Neural progenitor cell (in vitro differentiated cells): ENCODE data around the gene GBA3. TPM values are rescaled to one million over a fixed set of nuclear protein-coding genes. Genes with fewer than 3 reads are reported as not detected.

Source experiments
- DNase-seq: peaks from one replicate; pipeline ENCODE4 v3.0.0-alpha.2; 2016; ENCODE audit warnings: low spot score
- H2AFZ ChIP-seq: fragments of 200-600 bp; sonication (generic); replicated peaks from 2 replicates; pipeline ENCODE4 v1.6.1; 2016; ENCODE audit warnings: antibody characterized with exemption
- H3F3A ChIP-seq: fragments of 200-600 bp; sonication (generic); 2 replicates; pipeline ENCODE4 v1.6.1; 2016; ENCODE audit warnings: antibody characterized with exemption, low read depth
- H3K27ac ChIP-seq: fragments of 200-600 bp; sonication (generic); 2 replicates; pipeline ENCODE4 v1.5.1; 2016; ENCODE audit warnings: mild to moderate bottlenecking
- H3K27me3 ChIP-seq: fragments of 200-600 bp; sonication (generic); 2 replicates; pipeline ENCODE4 v1.6.1; 2016; ENCODE audit warnings: mild to moderate bottlenecking, moderate library complexity
- H3K36me3 ChIP-seq: fragments of 200-600 bp; sonication (generic); 2 replicates; pipeline ENCODE4 v1.5.1; 2016
- H3K4me1 ChIP-seq: fragments of 200-600 bp; sonication (generic); 2 replicates; pipeline ENCODE4 v1.6.1; 2016; ENCODE audit warnings: mixed run types
- H3K4me2 ChIP-seq: fragments of 200-600 bp; sonication (generic); 2 replicates; pipeline ENCODE4 v1.6.1; 2016
- H3K4me3 ChIP-seq: fragments of 200-600 bp; sonication (generic); 2 replicates; pipeline ENCODE4 v1.5.1; 2016
- H3K79me2 ChIP-seq: fragments of 200-600 bp; sonication (generic); 2 replicates; pipeline ENCODE4 v1.6.1; 2016; ENCODE audit warnings: low read depth
- H3K9ac ChIP-seq: fragments of 200-600 bp; sonication (generic); 2 replicates; pipeline ENCODE4 v1.6.1; 2016
- H3K9me3 ChIP-seq: fragments of 200-600 bp; sonication (generic); 2 replicates; pipeline ENCODE4 v1.5.1; 2016; ENCODE audit warnings: low read depth
- H4K20me1 ChIP-seq: fragments of 200-600 bp; sonication (generic); 2 replicates; pipeline ENCODE4 v1.6.1; 2016; ENCODE audit warnings: low read depth
- H3K27ac Mint-ChIP-seq: 3 replicates; pipeline ENCODE4 v1.8.0; 2021; ENCODE audit warnings: mixed read lengths
- H3K27me3 Mint-ChIP-seq: 2 replicates; pipeline ENCODE4 v1.8.0; 2022; ENCODE audit warnings: low read depth, mild to moderate bottlenecking, inconsistent platforms, moderate library complexity, mixed read lengths; ENCODE audit not compliant: insufficient read depth
- H3K36me3 Mint-ChIP-seq: 3 replicates; pipeline ENCODE4 v1.8.0; 2021; ENCODE audit warnings: mixed read lengths
- H3K4me1 Mint-ChIP-seq: 3 replicates; pipeline ENCODE4 v1.8.0; 2021; ENCODE audit warnings: mixed read lengths
- H3K4me3 Mint-ChIP-seq: 3 replicates; pipeline ENCODE4 v1.8.0; 2021; ENCODE audit warnings: mild to moderate bottlenecking, moderate library complexity, mixed read lengths
- H3K9me3 Mint-ChIP-seq: 3 replicates; pipeline ENCODE4 v1.8.0; 2020; ENCODE audit warnings: mixed read lengths
- EZH2 ChIP-seq: fragments of 200-600 bp; sonication (generic); IDR thresholded peaks from 2 replicates; pipeline ENCODE4 v1.6.1; 2017; ENCODE audit warnings: antibody characterized with exemption, mild to moderate bottlenecking, moderate library complexity
- EZH2phosphoT487 ChIP-seq: fragments of 200-600 bp; sonication (generic); IDR thresholded peaks from 2 replicates; pipeline ENCODE4 v1.6.1; 2017; ENCODE audit warnings: antibody characterized with exemption
- total RNA-seq: library from RNA; depleted of rRNA; stranded (reverse); fragments of >200 nt; gene quantifications from 2 replicates; pipeline ENCODE4 v1.2.3, GENCODE V29; 2015; ENCODE audit warnings: low replicate concordance
- TF ChIP-seq, protein P1 (sequence below): fragments of 200-600 bp; sonication (generic); IDR thresholded peaks from 2 replicates; pipeline ENCODE4 v1.5.1; 2017; ENCODE audit warnings: antibody characterized with exemption, mild to moderate bottlenecking

GBA3 gene
- total RNA-seq, 1 donor from 2014 or later = not detected

DNA sequence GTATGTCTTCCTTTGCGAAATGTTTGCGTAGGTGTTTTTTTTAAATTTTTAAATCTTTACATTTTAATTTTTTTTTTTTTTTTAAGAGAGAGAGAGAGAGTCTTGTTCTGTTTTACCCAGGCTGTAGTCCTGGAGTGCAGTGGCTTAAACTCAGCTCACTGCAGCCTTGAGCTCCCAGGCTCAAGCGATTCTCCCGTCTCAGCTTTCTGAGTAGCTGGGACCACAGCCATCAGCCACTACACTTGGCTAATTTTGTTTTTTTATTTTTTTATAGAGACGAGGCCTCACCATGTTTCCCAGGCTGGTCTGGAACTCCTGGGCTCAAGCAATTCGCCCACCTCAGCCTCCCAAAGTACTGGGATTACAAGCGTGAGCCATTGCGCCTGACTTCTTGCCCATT lies 43.7 kb upstream of the GBA3 start:
- H3K4me3 ChIP-seq = no peak overlapping the region
- no peak overlapping the region for H3K4me2 ChIP-seq
- TF ChIP-seq, protein P1, sequence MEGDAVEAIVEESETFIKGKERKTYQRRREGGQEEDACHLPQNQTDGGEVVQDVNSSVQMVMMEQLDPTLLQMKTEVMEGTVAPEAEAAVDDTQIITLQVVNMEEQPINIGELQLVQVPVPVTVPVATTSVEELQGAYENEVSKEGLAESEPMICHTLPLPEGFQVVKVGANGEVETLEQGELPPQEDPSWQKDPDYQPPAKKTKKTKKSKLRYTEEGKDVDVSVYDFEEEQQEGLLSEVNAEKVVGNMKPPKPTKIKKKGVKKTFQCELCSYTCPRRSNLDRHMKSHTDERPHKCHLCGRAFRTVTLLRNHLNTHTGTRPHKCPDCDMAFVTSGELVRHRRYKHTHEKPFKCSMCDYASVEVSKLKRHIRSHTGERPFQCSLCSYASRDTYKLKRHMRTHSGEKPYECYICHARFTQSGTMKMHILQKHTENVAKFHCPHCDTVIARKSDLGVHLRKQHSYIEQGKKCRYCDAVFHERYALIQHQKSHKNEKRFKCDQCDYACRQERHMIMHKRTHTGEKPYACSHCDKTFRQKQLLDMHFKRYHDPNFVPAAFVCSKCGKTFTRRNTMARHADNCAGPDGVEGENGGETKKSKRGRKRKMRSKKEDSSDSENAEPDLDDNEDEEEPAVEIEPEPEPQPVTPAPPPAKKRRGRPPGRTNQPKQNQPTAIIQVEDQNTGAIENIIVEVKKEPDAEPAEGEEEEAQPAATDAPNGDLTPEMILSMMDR = no peak
- no peak for TF ChIP-seq EZH2
- no peak for TF ChIP-seq EZH2phosphoT487
- H3F3A ChIP-seq = no peaks in the 10 kb centered on the region
- H3K79me2 ChIP-seq = no peaks in the 10 kb centered on the region
- no peaks in the 10 kb centered on the region for H3K27me3 Mint-ChIP-seq
- H3K4me3 Mint-ChIP-seq = no peak overlapping the region
- H3K36me3 Mint-ChIP-seq = no peaks in the 10 kb centered on the region
- H3K36me3 ChIP-seq = no peaks in the 10 kb centered on the region
- no peaks in the 10 kb centered on the region for H3K9me3 ChIP-seq
- no peak overlapping the region for H3K27ac ChIP-seq
- no peak overlapping the region for H3K27ac Mint-ChIP-seq
- no peak overlapping the region for H3K9ac ChIP-seq
- no peaks in the 10 kb centered on the region for H3K4me1 Mint-ChIP-seq
- no peaks in the 10 kb centered on the region for H3K9me3 Mint-ChIP-seq
- DNase-seq = no peak
- no peaks in the 10 kb centered on the region for H4K20me1 ChIP-seq
- no peaks in the 10 kb centered on the region for H3K27me3 ChIP-seq
- no peak overlapping the region for H2AFZ ChIP-seq
- no peaks in the 10 kb centered on the region for H3K4me1 ChIP-seq

- Mint-ChIP-seq H3K27me3 (no peaks in the 10 kb centered on the region), H3K9me3 (no peaks in the 10 kb centered on the region), H3K27ac (no peak overlapping the region), H3K4me1 (no peaks in the 10 kb centered on the region), H3K4me3 (no peak overlapping the region), H3K36me3 (no peaks in the 10 kb centered on the region)
- H3K36me3 ChIP-seq = no peaks in the 10 kb centered on the region
- H3K4me1 ChIP-seq = no peaks in the 10 kb centered on the region
- H3K9ac ChIP-seq = no peak overlapping the region
- no peaks in the 10 kb centered on the region for H3K9me3 ChIP-seq
- TF ChIP-seq, protein P1 = no peak
- no peak for TF ChIP-seq EZH2
- TF ChIP-seq EZH2phosphoT487 = no peak
- H3K4me2 ChIP-seq = no peak overlapping the region
- DNase-seq = no peak
- no peaks in the 10 kb centered on the region for H3K79me2 ChIP-seq
- no peak overlapping the region for H2AFZ ChIP-seq
- no peaks in the 10 kb centered on the region for H3F3A ChIP-seq
- no peak overlapping the region for H3K4me3 ChIP-seq
- H3K27me3 ChIP-seq = no peaks in the 10 kb centered on the region
- no peak overlapping the region for H3K27ac ChIP-seq
- no peaks in the 10 kb centered on the region for H4K20me1 ChIP-seq
Measured at GRCh38 chr4:22650771-22651170, 42.0 kb upstream of the GBA3 start.

- Histone ChIP-seq H2AFZ (no peak overlapping the region), H4K20me1 (no peaks in the 10 kb centered on the region), H3K27ac (no peak overlapping the region), H3K9me3 (no peaks in the 10 kb centered on the region), H3K27me3 (no peaks in the 10 kb centered on the region), H3K36me3 (no peaks in the 10 kb centered on the region), H3K9ac (no peak overlapping the region), H3K4me1 (no peaks in the 10 kb centered on the region), H3K4me3 (no peak overlapping the region), H3K79me2 (no peaks in the 10 kb centered on the region), H3K4me2 (no peak overlapping the region), H3F3A (no peaks in the 10 kb centered on the region)
- no peak overlapping the region for H3K27ac Mint-ChIP-seq
- DNase-seq = no peak
- no peak overlapping the region for H3K4me3 Mint-ChIP-seq
- TF ChIP-seq, protein P1 = no peak
- no peak for TF ChIP-seq EZH2
- TF ChIP-seq EZH2phosphoT487 = no peak
- no peaks in the 10 kb centered on the region for H3K9me3 Mint-ChIP-seq
- H3K36me3 Mint-ChIP-seq = no peaks in the 10 kb centered on the region
- H3K4me1 Mint-ChIP-seq = no peaks in the 10 kb centered on the region
- no peaks in the 10 kb centered on the region for H3K27me3 Mint-ChIP-seq
Measured at GRCh38 chr4:22653752-22654151, 39.0 kb upstream of the GBA3 start.

DNA sequence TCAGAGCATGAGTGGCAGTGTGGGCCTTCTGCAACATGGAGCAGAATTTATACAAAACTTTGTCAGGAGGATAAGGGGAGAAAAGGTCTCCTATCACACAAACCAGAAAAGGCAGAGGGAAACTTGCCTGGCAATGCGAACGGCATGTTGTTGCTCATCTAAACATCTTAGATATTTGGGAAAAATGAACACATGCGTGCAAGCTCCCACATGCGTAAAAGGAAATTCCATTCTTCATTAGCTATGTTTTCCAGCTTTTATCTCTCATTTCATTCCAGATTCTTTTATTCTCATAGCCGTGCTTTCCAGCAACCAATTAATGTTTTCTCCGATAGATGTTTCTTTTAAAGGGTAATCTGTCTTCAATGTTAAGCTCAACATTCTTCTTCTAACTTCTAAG lies 31.3 kb upstream of the GBA3 start:
- H3K9me3 Mint-ChIP-seq = no peaks in the 10 kb centered on the region
- no peaks in the 10 kb centered on the region for H3K4me1 Mint-ChIP-seq
- Histone ChIP-seq H3K27ac (no peak overlapping the region), H3K4me2 (no peak overlapping the region), H3K9me3 (no peaks in the 10 kb centered on the region), H3K9ac (no peak overlapping the region), H3F3A (no peaks in the 10 kb centered on the region), H3K4me3 (no peak overlapping the region), H4K20me1 (no peaks in the 10 kb centered on the region), H3K4me1 (no peaks in the 10 kb centered on the region), H3K79me2 (no peaks in the 10 kb centered on the region), H3K36me3 (no peaks in the 10 kb centered on the region), H3K27me3 (no peaks in the 10 kb centered on the region), H2AFZ (no peak overlapping the region)
- H3K4me3 Mint-ChIP-seq = no peak overlapping the region
- H3K27me3 Mint-ChIP-seq = no peaks in the 10 kb centered on the region
- DNase-seq = no peak
- no peaks in the 10 kb centered on the region for H3K36me3 Mint-ChIP-seq
- H3K27ac Mint-ChIP-seq = no peak overlapping the region
- no peak for TF ChIP-seq EZH2
- TF ChIP-seq, protein P1 = no peak
- TF ChIP-seq EZH2phosphoT487 = no peak
